Cardiac fibroblast (primary cell): ENCODE measurements around the gene DENND2A.

Experiments used
- DNase-seq, 2 donors: peaks; one replicate each; pipeline versions ENCODE4 v3.0.0 to v3.0.0-alpha.2; 2010; ENCODE audit warnings: low read depth in 2 of 2
- H3K4me3 ChIP-seq, 2 donors: replicated peaks in 1 of 2; 1 replicate in 1 of 2; 2 replicates in 1 of 2; pipeline ENCODE4 v1.5.1; 2011; ENCODE audit warnings: low read depth in 2 of 2, low read length in 2 of 2, mild to moderate bottlenecking in 2 of 2, moderate library complexity in 1 of 2
- TF ChIP-seq, protein P1 (sequence below): IDR thresholded peaks from one replicate; pipeline ENCODE4 v1.5.1; 2011; ENCODE audit warnings: low read depth, mild to moderate bottlenecking, low read length, inconsistent platforms

DENND2A gene

DNA sequence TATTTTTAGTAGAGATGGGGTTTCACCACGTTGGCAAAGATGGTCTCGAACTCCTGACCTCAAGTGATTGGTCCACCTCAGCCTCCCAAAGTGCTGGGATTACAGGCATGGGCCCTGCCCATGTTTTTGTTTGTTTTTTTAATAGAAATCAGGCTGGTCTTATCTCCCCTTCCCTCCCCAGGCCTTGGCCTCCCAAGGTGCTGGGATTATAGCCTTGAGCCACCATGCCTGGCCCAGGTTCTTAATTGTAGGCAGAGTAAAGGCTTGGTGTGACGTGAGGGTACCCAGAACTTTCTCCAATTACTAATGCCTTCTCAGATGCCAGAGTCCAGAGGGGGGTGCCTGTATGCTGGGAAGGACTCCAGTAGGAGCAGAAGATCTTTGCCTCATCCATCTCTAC, 156.1 kb downstream of the DENND2A start:
- DNase-seq, result no peak
- TF ChIP-seq, protein P1, sequence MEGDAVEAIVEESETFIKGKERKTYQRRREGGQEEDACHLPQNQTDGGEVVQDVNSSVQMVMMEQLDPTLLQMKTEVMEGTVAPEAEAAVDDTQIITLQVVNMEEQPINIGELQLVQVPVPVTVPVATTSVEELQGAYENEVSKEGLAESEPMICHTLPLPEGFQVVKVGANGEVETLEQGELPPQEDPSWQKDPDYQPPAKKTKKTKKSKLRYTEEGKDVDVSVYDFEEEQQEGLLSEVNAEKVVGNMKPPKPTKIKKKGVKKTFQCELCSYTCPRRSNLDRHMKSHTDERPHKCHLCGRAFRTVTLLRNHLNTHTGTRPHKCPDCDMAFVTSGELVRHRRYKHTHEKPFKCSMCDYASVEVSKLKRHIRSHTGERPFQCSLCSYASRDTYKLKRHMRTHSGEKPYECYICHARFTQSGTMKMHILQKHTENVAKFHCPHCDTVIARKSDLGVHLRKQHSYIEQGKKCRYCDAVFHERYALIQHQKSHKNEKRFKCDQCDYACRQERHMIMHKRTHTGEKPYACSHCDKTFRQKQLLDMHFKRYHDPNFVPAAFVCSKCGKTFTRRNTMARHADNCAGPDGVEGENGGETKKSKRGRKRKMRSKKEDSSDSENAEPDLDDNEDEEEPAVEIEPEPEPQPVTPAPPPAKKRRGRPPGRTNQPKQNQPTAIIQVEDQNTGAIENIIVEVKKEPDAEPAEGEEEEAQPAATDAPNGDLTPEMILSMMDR, result no peak
- no peak overlapping the region for H3K4me3 ChIP-seq

DNA sequence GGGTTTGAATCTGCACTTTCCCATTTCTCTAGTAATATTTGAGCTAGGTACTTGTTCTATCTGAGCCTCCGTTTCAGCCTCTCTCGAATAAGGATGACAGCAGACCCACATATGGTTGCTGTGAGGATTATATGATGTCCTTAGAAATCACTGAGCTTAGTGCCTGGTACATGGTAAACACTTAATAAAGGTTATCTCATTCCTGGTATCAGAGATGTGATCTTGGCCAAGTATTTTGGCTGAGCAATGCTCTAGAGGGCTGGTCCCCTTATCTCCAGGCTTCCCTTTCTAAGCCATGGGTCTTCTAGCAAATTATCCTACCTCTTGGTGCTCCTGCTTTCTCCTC, 160.9 kb downstream of the DENND2A start:
- peak in 1 of 2 donors; percentile 12 for DNase-seq
- TF ChIP-seq, protein P1, result no peak
- peak overlapping the region; percentile 85 to 94 for H3K4me3 ChIP-seq

DNA sequence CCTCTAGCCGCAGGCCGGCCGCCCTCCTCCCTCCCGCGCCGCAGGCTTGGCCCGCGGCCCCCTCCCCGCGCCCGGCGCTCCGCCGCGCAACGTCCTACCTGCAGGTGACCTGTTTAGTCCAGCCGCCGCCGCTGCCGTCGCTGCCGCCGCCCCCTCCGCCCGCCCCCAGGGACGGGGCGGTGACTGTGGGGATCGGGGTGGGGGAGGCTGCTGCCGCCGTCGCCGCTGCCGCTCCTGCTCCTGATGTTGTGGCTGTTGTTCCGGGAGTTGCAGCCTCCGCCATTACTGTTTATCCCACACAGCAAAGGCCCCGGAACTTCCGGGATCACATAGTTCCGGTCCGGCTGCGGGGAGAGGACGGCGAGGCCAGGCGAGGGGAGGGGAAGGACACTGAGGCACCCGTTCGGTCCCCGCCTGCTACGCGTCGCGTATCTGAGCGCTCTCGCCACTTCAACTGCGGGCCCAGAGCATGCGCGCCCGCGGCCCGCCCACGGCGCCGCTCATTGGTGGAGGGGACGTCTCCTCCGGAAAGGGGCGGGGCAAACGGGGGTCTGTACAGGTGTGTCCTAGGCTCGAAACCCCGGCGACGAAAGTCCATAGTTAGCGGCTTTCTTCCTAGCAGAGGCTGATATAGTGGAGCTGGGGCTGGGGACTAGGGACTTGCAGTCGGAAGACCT, 161.4 kb downstream of the DENND2A start, which contains the start of gene MKRN1:
Gene MKRN1, minus strand, starts transcription at position 444 of the 677 bp plus-strand sequence. Its CDS starts 161 bp downstream, at position 283.
- H3K4me3 ChIP-seq, result peak within 1 kb of the TSS; percentile 85 to 94
- peak; percentile 91 to 94 for DNase-seq
- TF ChIP-seq, protein P1, result no peak

DNA sequence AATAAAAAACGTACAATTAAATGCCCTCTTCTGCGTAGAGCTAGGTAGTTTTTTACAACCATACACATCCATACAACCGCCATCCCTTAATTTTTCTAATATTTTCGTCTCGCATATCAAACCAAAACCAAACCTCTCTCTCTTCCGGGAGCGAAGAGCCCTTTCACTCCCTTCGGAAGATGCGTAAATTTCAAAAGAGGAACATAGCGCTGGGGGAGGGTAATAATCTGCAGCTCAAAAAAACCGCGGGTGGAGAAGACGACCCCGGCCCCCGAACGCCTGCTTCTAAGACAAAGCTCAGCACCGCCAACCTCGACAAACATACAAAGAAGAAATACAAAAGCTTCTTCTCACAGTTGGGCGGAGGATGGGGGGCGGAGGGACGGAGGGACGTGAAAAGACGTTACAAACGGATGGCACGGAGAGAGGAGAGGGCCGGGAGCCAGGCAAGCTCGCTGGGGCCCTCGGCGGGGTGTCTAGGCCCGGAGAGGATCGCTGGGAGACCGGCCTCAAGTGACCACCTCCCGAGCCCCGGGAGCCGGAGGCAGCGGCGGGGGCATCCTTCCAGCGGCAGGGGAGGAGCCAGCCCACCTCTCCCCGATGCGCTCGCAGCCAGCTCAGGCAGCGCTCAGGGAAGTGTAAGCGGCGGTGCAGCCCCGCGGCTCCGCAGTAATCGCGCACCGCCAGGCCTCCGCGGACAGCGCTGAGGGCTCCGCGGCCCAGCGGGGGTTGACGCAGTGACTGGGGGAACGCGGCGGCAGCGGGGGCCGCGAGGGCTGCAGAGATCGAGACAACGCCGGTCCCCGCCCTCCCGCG, 162.2 kb downstream of the DENND2A start:
- peak overlapping the region; percentile 85 to 94 for H3K4me3 ChIP-seq
- TF ChIP-seq, protein P1, result no peak
- peak; percentile 41 to 50 for DNase-seq

DNA sequence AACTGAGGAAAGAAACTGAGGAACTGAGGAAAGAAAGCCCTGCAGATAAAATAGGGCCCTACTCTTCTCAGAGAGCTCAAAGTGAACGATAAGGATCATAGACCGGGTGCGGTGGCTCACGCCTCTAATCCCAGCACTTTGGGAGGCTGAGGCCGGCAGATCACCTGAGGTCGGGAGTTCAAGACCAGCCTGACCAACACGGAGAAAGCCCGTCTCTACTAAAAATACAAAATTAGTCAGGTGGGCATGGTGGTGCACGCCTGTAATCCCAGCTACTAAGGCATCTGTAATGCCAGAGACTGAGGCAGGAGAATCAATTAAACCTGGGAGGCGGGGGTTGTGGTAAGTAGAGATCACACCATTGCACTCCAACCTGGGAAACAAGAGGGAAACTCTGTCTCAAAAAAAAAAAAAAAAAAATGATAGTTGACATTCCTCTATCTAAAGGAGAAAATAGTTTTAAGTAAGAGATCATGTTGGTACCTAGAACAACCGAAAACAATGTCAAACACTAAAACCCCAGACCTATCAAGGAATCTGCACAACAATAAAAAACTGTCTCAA, 163.8 kb downstream of the DENND2A start:
- no peak overlapping the region for H3K4me3 ChIP-seq
- TF ChIP-seq, protein P1, result no peak

DNA sequence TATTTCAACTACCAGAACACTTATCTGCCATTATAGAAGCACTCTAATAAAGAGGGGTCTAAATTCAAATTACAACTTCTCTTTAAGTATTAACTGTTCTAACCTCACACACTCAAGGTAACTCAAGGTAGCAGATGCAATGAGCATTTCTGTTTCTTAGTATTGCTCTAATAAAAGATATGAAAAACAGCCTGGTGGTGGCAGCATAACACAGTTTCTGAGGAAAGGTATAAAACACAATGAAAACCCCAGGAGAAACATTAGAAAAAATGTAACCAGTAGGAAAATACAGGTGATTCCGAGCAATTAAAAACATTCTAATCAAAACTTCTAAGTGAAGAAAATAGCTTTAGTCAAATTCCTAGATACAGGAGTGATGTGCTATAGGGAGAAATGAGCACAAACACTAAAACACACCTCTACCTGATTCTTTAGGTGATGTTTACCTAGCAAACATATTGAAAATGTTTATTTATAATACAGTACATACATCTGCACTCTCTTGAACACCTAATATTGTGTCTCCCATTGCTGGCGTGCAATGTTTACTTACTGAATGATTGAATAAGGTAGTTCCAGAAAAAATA, 164.8 kb downstream of the DENND2A start:
- H3K4me3 ChIP-seq, result no peak overlapping the region
- TF ChIP-seq, protein P1, result peak; percentile 44
- DNase-seq, result peak; percentile 56 to 58

More for the DNA sequence above, 163.8 kb downstream of the DENND2A start:
- no peak for DNase-seq
